ENCODE data around the gene PSME2. TPM values are rescaled to one million over a fixed set of nuclear protein-coding genes. Genes with fewer than 3 reads are reported as not detected.

The PSME2 gene
- total RNA-seq, 4 donors from 2014 or later = 39.3 to 75.2 (median 47.0) TPM

- H3K4me1 ChIP-seq = peaks cover 25% of the 10 kb centered on the region
- H3K27ac ChIP-seq = peak overlapping the region; percentile 44
- DNase-seq (ENCODE audit: low spot score in 2 of 2) = no peak
- no peaks in the 10 kb centered on the region for H3K9me3 ChIP-seq
- H3K4me3 ChIP-seq = no peak overlapping the region
- no peak for TF ChIP-seq POLR2AphosphoS5 (IDR thresholded peaks at IDR 0.05)
- TF ChIP-seq CTCF (IDR thresholded peaks at IDR 0.05) = no peak
- no peak for TF ChIP-seq EP300 (IDR thresholded peaks at IDR 0.05)
- TF ChIP-seq POLR2A (IDR thresholded peaks at IDR 0.05) = no peak
- 53% methylated on average over 14 of the region's 24 CpGs for WGBS
- no peaks in the 10 kb centered on the region for H3K27me3 ChIP-seq
- no peaks in the 10 kb centered on the region for H3K36me3 ChIP-seq
Observed at GRCh38 chr14:24132061-24132685, 14.2 kb downstream of the PSME2 start.

GRCh38 chr14:24131549-24131966, 14.9 kb downstream of the PSME2 start:
- Histone ChIP-seq H3K27me3 (no peaks in the 10 kb centered on the region), H3K4me3 (no peak overlapping the region), H3K4me1 (peaks cover 19% of the 10 kb centered on the region), H3K36me3 (no peaks in the 10 kb centered on the region), H3K9me3 (no peaks in the 10 kb centered on the region), H3K27ac (peak overlapping the region; percentile 24)
- no peak for DNase-seq (ENCODE audit: low spot score in 2 of 2)
- TF ChIP-seq CTCF (IDR thresholded peaks at IDR 0.05) = no peak
- WGBS = 89% methylated on average over 9 of the region's 15 CpGs

- no peak for TF ChIP-seq POLR2AphosphoS5 (IDR thresholded peaks at IDR 0.05)
- Histone ChIP-seq H3K4me1 (peaks cover 16% of the 10 kb centered on the region), H3K4me3 (no peak overlapping the region), H3K27me3 (no peaks in the 10 kb centered on the region), H3K27ac (peak overlapping the region; percentile 24), H3K36me3 (no peaks in the 10 kb centered on the region), H3K9me3 (no peaks in the 10 kb centered on the region)
- 52% methylated on average over 4 of the region's 7 CpGs for WGBS
- DNase-seq (ENCODE audit: low spot score in 2 of 2) = no peak
Observed at GRCh38 chr14:24130717-24131548, 15.5 kb downstream of the PSME2 start.

- TF ChIP-seq CTCF (IDR thresholded peaks at IDR 0.05) = no peak
- no peak for TF ChIP-seq POLR2A (IDR thresholded peaks at IDR 0.05)
- no peak for TF ChIP-seq POLR2AphosphoS5 (IDR thresholded peaks at IDR 0.05)
- TF ChIP-seq EP300 (IDR thresholded peaks at IDR 0.05) = no peak
- Histone ChIP-seq H3K27ac (peak within 1 kb of the TSS; percentile 24), H3K27me3 (no peaks in the 10 kb centered on the region)
Observed at GRCh38 chr14:24130380-24130716, 16.1 kb downstream of the PSME2 start, which contains the start of gene FITM1. Gene FITM1, plus strand, starts transcription at chr14:24130659. Its CDS starts 905 bp downstream, at chr14:24131564.

GRCh38 chr14:24129410-24129998, 16.9 kb downstream of the PSME2 start:
- Histone ChIP-seq H3K9me3 (no peaks in the 10 kb centered on the region), H3K4me3 (no peak overlapping the region), H3K4me1 (peaks cover 11% of the 10 kb centered on the region), H3K27ac (no peak overlapping the region), H3K36me3 (peaks cover 3% of the 10 kb centered on the region), H3K27me3 (no peaks in the 10 kb centered on the region)
- DNase-seq (ENCODE audit: low spot score in 2 of 2) = no peak
- 98% methylated on average over 8 of the region's 8 CpGs for WGBS
- TF ChIP-seq POLR2AphosphoS5 (IDR thresholded peaks at IDR 0.05) (no peak), EP300 (IDR thresholded peaks at IDR 0.05) (no peak), CTCF (IDR thresholded peaks at IDR 0.05) (no peak), POLR2A (IDR thresholded peaks at IDR 0.05) (no peak)

More at GRCh38 chr14:24130380-24130716, 16.1 kb downstream of the PSME2 start, which contains the start of gene FITM1:
- no peak within 1 kb of the TSS for H3K4me3 ChIP-seq
- no peak for DNase-seq (ENCODE audit: low spot score in 2 of 2)
- no peaks in the 10 kb centered on the region for H3K9me3 ChIP-seq
- H3K4me1 ChIP-seq = peaks cover 13% of the 10 kb centered on the region
- 93% methylated on average over 5 of the region's 5 CpGs for WGBS
- H3K36me3 ChIP-seq = no peaks in the 10 kb centered on the region

Data from suprapubic skin (tissue), 4 donors.